GM12873 (cell line): Measurements from ENCODE around the gene ASCL5.
A peak's percentile ranks its signal among the peaks of the same experiment; 100 is the strongest.

Experiments
- CTCF ChIP-seq: IDR thresholded peaks from 2 replicates; pipeline ENCODE4 v1.5.1; 2012; ENCODE audit warnings: low read depth, mild to moderate bottlenecking, moderate library complexity, low read length, control low read depth; ENCODE audit not compliant: insufficient read depth; ENCODE audit errors: missing control alignments

The ASCL5 gene

DNA sequence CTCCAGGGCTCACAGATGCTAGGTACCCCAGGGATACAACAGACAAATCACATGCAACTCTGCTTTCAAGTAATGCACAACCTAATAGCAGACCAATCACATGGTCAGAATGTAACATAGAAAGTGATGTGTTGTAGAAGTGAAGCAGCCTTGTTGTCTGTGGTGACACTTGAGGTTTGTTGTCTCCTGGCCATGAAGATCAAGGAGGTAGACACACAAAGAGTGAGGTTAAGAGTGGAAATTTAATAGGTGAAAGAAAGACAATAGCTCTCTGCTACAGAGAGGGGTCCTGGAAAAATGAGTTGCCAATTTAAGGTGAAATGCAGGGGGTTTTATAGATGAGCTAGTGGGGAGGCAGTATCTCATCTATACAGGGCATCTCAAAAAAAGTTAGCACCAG is 29.8 kb upstream of the ASCL5 start:
- TF ChIP-seq CTCF = no peak

- no peak for TF ChIP-seq CTCF
Measured at GRCh38 chr1:201156346-201156745, 29.4 kb upstream of the ASCL5 start.

DNA sequence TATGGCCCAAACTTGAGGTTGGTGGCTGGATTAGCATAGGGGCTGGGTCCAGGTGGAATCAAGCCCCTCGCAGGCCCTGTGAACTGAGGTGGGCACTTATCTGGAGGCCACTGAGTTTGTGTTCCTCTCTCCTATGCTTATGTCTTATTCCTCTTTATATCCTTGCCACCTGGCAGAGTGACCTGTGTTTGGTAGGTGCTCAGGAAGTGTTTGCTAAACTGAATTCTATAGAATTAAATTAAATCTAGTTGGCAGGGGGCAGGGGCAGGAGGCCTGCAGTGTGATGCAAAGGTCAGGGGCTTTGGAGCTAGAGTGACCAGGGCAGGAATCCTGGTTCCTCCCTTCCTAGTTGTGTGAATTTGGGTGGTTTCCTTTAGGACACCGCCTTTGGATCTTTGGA is 28.4 kb upstream of the ASCL5 start:
- no peak for TF ChIP-seq CTCF

DNA sequence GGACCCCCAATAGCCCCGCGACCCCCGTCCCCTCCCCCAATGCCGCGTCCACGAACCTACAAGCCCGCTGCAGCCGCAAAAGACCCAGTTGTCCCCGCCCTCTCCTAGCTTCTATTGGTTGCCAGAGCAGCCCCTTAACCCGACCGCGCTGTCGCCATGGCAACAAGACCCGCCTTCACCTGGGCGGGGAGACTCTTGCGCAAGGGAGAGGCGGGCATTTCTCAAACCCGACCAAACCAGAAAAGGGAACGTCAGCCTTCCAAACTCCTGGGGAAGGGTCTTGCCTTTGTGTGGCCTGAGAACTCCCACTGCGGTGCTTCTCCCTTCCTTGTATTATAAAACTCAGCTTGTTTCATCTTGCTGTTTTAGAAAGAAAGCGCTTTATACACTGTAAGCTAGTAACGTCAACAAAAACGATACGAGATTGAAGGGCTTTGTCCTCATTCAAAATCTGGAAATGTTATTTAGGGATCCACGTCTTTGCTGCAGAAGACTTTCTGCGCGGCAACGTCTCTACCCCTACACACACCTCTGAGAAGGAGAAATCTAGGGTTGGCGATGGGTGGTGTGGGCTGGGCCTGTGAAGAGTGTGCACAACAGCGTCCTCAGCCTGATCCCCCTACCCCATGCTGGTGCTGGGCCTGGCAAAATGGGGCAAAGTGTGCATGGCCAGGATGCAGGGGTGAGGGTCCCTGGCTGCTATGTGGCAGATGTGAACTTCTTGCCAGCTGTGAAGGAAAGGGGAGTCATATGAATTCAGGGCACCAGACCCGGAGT is 27.6 kb upstream of the ASCL5 start, which contains the start of gene TMEM9:
Gene TMEM9, minus strand, starts transcription at position 86 of the 777 bp plus-strand sequence. CDS start 551 bp downstream, outside the sequence.
- no peak for TF ChIP-seq CTCF

GRCh38 chr1:201153474-201154388 is 26.7 kb upstream of the ASCL5 start:
- no peak for TF ChIP-seq CTCF

- peak; percentile 57 for TF ChIP-seq CTCF
Measured at GRCh38 chr1:201149400-201149799, 22.4 kb upstream of the ASCL5 start.

DNA sequence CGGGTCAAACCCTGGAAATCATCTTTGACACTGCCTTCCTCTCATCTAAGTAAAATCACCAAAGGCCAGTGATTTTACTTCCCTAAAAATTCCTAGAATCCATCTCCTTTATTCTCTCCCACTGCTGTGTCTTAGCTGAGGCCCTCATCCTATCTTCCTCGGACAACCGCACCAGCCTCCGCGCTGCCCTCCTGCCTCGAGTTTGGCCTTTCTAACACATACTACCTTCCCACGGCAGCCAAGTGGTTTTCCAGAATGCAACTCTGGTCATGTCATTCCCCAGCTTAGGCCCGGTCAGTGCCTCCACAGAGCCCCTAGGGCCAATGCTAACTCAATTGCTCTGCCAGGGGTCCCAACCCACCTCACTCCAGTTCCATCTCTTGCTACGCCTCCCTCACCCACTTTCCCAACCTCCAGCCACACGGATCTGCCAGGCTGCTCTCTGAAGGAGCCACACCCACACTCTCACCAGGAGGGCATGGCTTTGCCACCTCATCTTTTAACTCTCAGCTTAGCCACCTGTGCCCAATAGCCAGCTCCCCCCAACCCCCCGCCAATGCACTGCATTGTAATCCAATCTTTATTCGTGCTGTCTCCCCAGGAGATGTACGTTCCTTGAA is 20.5 kb upstream of the ASCL5 start:
- no peak for TF ChIP-seq CTCF
